DOHH2 (cell line): ENCODE measurements around the gene ADSL.

Source experiments
- EZH2phosphoT487 ChIP-seq: fragments of 200-600 bp; sonication (generic); IDR thresholded peaks from 2 replicates; pipeline ENCODE4 v1.6.1; 2017; ENCODE audit warnings: borderline replicate concordance, mild to moderate bottlenecking, antibody characterized with exemption, low read length, moderate library complexity, mixed read lengths
- TF ChIP-seq, protein P1 (sequence below): fragments of 200-600 bp; sonication (generic); IDR thresholded peaks from one replicate; pipeline ENCODE4 v1.5.1; 2014; ENCODE audit warnings: antibody characterized with exemption, mild to moderate bottlenecking, low read depth, low read length; ENCODE audit not compliant: poor library complexity, severe bottlenecking

- TF ChIP-seq, protein P1, sequence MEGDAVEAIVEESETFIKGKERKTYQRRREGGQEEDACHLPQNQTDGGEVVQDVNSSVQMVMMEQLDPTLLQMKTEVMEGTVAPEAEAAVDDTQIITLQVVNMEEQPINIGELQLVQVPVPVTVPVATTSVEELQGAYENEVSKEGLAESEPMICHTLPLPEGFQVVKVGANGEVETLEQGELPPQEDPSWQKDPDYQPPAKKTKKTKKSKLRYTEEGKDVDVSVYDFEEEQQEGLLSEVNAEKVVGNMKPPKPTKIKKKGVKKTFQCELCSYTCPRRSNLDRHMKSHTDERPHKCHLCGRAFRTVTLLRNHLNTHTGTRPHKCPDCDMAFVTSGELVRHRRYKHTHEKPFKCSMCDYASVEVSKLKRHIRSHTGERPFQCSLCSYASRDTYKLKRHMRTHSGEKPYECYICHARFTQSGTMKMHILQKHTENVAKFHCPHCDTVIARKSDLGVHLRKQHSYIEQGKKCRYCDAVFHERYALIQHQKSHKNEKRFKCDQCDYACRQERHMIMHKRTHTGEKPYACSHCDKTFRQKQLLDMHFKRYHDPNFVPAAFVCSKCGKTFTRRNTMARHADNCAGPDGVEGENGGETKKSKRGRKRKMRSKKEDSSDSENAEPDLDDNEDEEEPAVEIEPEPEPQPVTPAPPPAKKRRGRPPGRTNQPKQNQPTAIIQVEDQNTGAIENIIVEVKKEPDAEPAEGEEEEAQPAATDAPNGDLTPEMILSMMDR, result no peak
- TF ChIP-seq EZH2phosphoT487, result no peak
These were observed 49.3 kb downstream of the ADSL start for GRCh38 chr22:40395607-40396006.
